ENCODE results near the gene HOGA1.
"Not testable (repeated sequence)": the region's sequence is repeated elsewhere in the genome, so short reads cannot be mapped to it uniquely, and the experiment has no call there.

The HOGA1 gene

GRCh38 chr10:97649405-97649750, 65.2 kb downstream of the HOGA1 start:
- DNase-seq (ENCODE audit: low spot score), result not testable (repeated sequence)

- DNase-seq (ENCODE audit: low spot score), result no peak
Measured at GRCh38 chr10:97650726-97651125, 66.5 kb downstream of the HOGA1 start.

DNA sequence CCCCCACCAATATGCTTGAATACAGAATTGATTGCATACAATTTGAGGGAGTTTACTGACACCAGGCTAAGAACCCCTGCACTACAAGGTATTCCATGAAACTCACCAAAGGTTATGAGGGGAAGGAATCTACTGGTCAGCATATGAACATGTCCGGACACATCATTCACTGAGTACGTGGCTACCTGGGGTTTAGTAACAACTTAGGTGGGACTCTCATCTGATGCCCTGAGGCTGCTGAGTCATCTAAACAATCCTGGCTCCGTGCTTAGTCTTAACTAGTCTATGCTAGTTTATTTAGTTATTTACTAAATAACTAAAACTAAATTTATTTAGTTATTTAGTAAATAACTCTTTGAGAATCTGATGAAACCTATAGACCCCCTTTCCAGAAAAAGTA, 67.6 kb downstream of the HOGA1 start:
- DNase-seq (ENCODE audit: low spot score), result no peak

GRCh38 chr10:97656777-97657176, 72.6 kb downstream of the HOGA1 start:
- no peak for DNase-seq (ENCODE audit: low spot score)

DNA sequence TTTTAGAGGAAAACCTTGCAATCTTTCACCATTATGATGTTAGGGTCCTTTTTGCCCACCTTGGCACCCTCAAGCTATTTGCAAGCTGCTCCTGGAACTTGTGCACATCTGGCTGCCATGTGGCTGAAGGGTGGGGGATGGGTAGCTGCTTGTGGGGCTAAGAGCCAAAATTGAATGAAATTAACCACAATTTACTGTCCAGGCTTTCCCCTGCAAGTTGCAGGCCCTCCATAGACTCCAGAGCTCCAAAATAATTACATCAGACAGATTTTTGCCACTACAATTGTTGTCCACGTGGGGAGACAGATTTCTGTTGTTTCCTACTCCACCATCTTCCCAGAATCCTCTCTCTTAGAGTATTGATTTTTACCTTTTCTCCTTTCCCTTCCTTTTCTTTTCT, 75.4 kb downstream of the HOGA1 start:
- peak; percentile 69 for DNase-seq (ENCODE audit: low spot score)

Measured in GM03348 (cell line).